Panc1 (cell line): ENCODE data around the gene WRAP53. TPM values are rescaled to one million over a fixed set of nuclear protein-coding genes. Genes with fewer than 3 reads are reported as not detected.

Source experiments
- ATAC-seq: fragments of 200-7000 bp; cut with Tn5 transposase; 2 replicates; pipeline ENCODE4 v1.9.1; 2020; ENCODE audit warnings: mild to moderate bottlenecking, moderate library complexity
- BruUV-seq: library from RNA; stranded (reverse); fragments of 400-500 nt; replicated peaks from 2 replicates; lab custom pipeline; 2021; lab: Mats Ljungman, UMichigan
- CTCF ChIA-PET: fragments of 300-600 bp; sonication (Branson Sonifier 250); formaldehyde crosslinking; loops from one replicate; lab custom pipeline; 2022; ENCODE audit warnings: antibody characterized with exemption; lab: Charles Lee
- POLR2A ChIA-PET: fragments of 300-600 bp; sonication (Branson Sonifier 250); formaldehyde crosslinking; loops from one replicate; lab custom pipeline; 2022; ENCODE audit warnings: antibody characterized with exemption; lab: Charles Lee
- DNase-seq: peaks from one replicate; pipeline ENCODE4 v3.0.0-alpha.2; 2010; ENCODE audit warnings: low read depth, low spot score
- H3K27ac ChIP-seq: 2 replicates; pipeline ENCODE4 v1.5.1; 2011; ENCODE audit warnings: mild to moderate bottlenecking, low read length, inconsistent platforms
- H3K27me3 ChIP-seq: fragments of 200-500 bp; sonication (Bioruptor generic); 2 replicates; pipeline ENCODE4 v1.6.0; 2014; ENCODE audit warnings: low read length, inconsistent platforms; ENCODE audit not compliant: control insufficient read depth, insufficient read depth
- H3K36me3 ChIP-seq: fragments of 200-500 bp; sonication (Bioruptor generic); 2 replicates; pipeline ENCODE4 v1.5.1; 2014; ENCODE audit warnings: inconsistent platforms, mild to moderate bottlenecking, low read length, moderate library complexity; ENCODE audit not compliant: control insufficient read depth, insufficient read depth
- H3K4me1 ChIP-seq: 2 replicates; pipeline ENCODE4 v1.5.1; 2011; ENCODE audit warnings: inconsistent platforms, mild to moderate bottlenecking, low read length, moderate library complexity; ENCODE audit not compliant: control insufficient read depth, insufficient read depth
- H3K4me3 ChIP-seq, 2 experiments: 2 replicates each; pipeline ENCODE4 v1.5.1; 2011 to 2012; ENCODE audit warnings: low read depth in 2 of 2, low read length in 2 of 2, mild to moderate bottlenecking in 2 of 2, inconsistent platforms in 1 of 2, moderate library complexity in 1 of 2
- H3K9me3 ChIP-seq: fragments of 200-500 bp; sonication (Bioruptor generic); 2 replicates; pipeline ENCODE4 v1.5.1; 2014; ENCODE audit warnings: low read depth, mild to moderate bottlenecking, inconsistent platforms, low read length, moderate library complexity; ENCODE audit not compliant: control insufficient read depth, insufficient read depth
- POLR2AphosphoS5 ChIP-seq: IDR thresholded peaks from 2 replicates; pipeline ENCODE4 v1.6.1; 2012; ENCODE audit warnings: mild to moderate bottlenecking, low read depth, low read length, moderate library complexity
- SIN3A ChIP-seq: IDR thresholded peaks from 2 replicates; pipeline ENCODE4 v1.6.1; 2012; ENCODE audit warnings: low read depth, mild to moderate bottlenecking, low read length, moderate library complexity, borderline replicate concordance; ENCODE audit not compliant: insufficient read depth
- TCF7L2 ChIP-seq: IDR thresholded peaks from 2 replicates; pipeline ENCODE4 v1.6.1; 2011; ENCODE audit warnings: mild to moderate bottlenecking, low read depth, low read length, inconsistent platforms
- in situ Hi-C: cut with HindIII; loops from 2 replicates; pipeline ENCODE4 v1.10.0; 2016; ENCODE audit warnings: low sequenced_read_pairs, low pct_unique_long_range_greater_than_20kb
- intact Hi-C: fragments of 100-400 bp; cut with micrococcal nuclease; formaldehyde crosslinking; loops from one replicate; pipeline ENCODE4 v1.10.0; 2022; ENCODE audit not compliant: unreplicated experiment
- total RNA-seq: library from RNA; stranded (reverse); gene quantifications from one replicate; pipeline ENCODE4 v1.2.1, GENCODE V29; 2021; ENCODE audit not compliant: unreplicated experiment
- TF ChIP-seq, protein P1 (sequence below), 2 experiments: IDR thresholded peaks; 2 replicates each; pipeline ENCODE4 v1.6.1; 2011 to 2012; ENCODE audit warnings: low read depth in 2 of 2, control low read depth in 1 of 2, low read length in 1 of 2, mild to moderate bottlenecking in 1 of 2, moderate library complexity in 1 of 2; ENCODE audit not compliant: insufficient read depth in 1 of 2
- TF ChIP-seq, protein P2 (sequence below): fragments of 450-650 bp; IDR thresholded peaks from 2 replicates; pipeline ENCODE4 v1.5.1; 2017; ENCODE audit warnings: mild to moderate bottlenecking

Gene WRAP53
- total RNA-seq, 1 experiment from 2014 or later, result 27.0 TPM

DNA sequence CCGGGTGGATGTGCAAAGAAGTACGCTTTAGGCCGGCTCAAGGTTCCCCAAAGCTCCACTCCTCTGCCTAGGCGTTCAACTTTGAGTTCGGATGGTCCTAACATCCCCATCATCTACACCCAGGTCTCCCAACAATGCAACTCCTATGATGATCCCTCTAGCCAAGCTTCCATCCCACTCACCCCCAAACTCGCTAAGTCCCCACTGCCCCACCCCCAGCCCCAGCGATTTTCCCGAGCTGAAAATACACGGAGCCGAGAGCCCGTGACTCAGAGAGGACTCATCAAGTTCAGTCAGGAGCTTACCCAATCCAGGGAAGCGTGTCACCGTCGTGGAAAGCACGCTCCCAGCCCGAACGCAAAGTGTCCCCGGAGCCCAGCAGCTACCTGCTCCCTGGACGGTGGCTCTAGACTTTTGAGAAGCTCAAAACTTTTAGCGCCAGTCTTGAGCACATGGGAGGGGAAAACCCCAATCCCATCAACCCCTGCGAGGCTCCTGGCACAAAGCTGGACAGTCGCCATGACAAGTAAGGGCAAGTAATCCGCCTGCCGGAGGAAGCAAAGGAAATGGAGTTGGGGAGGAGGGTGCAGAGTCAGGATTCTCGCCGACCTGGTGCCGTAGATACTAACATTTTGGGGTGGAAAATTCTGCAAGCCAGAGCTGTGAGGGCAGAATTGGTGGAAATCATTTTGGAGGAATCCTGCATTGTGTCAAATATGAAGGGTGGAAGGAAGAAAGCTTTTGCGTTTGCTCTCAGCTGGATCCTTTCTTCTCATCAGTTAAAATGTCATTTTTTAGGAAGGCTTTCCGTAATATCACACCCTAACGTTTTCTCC is 987 bp upstream of the WRAP53 start, which contains the start of gene TP53:
Gene TP53, minus strand, starts transcription at position 419 of the 836 bp plus-strand sequence. CDS start 10,896 bp downstream, outside the sequence.
- ChIA-PET POLR2A (interaction anchor here (0.5 to 1.4 kb wide), 13 partner anchors 18 to 121 kb away, joined by 3 to 7 read pairs (median 3); partner anchors contain the start of genes ATP1B2, CD68, EFNB3 and MPDU1), CTCF (interaction anchor here (0.5 to 2.2 kb wide), 12 partner anchors 36 to 309 kb away, joined by 3 to 10 read pairs (median 4); partner anchors contain the start of gene ATP1B2)
- intact Hi-C loops, result loop anchor here (2.0 kb wide), 1 partner anchor 100 kb away; no protein-coding TSS in a partner anchor
- H3K9me3 ChIP-seq, result no peaks in the 10 kb centered on the region
- TF ChIP-seq, protein P1, sequence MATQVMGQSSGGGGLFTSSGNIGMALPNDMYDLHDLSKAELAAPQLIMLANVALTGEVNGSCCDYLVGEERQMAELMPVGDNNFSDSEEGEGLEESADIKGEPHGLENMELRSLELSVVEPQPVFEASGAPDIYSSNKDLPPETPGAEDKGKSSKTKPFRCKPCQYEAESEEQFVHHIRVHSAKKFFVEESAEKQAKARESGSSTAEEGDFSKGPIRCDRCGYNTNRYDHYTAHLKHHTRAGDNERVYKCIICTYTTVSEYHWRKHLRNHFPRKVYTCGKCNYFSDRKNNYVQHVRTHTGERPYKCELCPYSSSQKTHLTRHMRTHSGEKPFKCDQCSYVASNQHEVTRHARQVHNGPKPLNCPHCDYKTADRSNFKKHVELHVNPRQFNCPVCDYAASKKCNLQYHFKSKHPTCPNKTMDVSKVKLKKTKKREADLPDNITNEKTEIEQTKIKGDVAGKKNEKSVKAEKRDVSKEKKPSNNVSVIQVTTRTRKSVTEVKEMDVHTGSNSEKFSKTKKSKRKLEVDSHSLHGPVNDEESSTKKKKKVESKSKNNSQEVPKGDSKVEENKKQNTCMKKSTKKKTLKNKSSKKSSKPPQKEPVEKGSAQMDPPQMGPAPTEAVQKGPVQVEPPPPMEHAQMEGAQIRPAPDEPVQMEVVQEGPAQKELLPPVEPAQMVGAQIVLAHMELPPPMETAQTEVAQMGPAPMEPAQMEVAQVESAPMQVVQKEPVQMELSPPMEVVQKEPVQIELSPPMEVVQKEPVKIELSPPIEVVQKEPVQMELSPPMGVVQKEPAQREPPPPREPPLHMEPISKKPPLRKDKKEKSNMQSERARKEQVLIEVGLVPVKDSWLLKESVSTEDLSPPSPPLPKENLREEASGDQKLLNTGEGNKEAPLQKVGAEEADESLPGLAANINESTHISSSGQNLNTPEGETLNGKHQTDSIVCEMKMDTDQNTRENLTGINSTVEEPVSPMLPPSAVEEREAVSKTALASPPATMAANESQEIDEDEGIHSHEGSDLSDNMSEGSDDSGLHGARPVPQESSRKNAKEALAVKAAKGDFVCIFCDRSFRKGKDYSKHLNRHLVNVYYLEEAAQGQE (IDR thresholded peaks at IDR 0.05; ENCODE audit: insufficient read depth in 1 of 2, low read depth in 2 of 2, low read length in 1 of 2), result 0 out of 4 replicates have a peak, but pooled peaks of 1 of the 2 experiments have one; percentile 31
- no peak for TF ChIP-seq TCF7L2
- no peak; the same call in 1 of the 2 replicates for TF ChIP-seq SIN3A
- TF ChIP-seq, protein P2, sequence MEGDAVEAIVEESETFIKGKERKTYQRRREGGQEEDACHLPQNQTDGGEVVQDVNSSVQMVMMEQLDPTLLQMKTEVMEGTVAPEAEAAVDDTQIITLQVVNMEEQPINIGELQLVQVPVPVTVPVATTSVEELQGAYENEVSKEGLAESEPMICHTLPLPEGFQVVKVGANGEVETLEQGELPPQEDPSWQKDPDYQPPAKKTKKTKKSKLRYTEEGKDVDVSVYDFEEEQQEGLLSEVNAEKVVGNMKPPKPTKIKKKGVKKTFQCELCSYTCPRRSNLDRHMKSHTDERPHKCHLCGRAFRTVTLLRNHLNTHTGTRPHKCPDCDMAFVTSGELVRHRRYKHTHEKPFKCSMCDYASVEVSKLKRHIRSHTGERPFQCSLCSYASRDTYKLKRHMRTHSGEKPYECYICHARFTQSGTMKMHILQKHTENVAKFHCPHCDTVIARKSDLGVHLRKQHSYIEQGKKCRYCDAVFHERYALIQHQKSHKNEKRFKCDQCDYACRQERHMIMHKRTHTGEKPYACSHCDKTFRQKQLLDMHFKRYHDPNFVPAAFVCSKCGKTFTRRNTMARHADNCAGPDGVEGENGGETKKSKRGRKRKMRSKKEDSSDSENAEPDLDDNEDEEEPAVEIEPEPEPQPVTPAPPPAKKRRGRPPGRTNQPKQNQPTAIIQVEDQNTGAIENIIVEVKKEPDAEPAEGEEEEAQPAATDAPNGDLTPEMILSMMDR, result no peak
- TF ChIP-seq POLR2AphosphoS5, result peak; percentile 91
- H3K4me1 ChIP-seq, result peaks cover 9% of the 10 kb centered on the region; the same call in 1 of the 2 replicates
- no peaks in the 10 kb centered on the region for H3K27me3 ChIP-seq
- H3K27ac ChIP-seq, result peak within 1 kb of the TSS; percentile 92
- H3K4me3 ChIP-seq, result peak within 1 kb of the TSS; percentile 91 to 97
- peaks cover 12% of the 10 kb centered on the region for H3K36me3 ChIP-seq
- ATAC-seq (peak; percentile 64), DNase-seq (peak; percentile 91)
- BruUV-seq, result no TSS peak
- in situ Hi-C loops, result no loop called here

DNA sequence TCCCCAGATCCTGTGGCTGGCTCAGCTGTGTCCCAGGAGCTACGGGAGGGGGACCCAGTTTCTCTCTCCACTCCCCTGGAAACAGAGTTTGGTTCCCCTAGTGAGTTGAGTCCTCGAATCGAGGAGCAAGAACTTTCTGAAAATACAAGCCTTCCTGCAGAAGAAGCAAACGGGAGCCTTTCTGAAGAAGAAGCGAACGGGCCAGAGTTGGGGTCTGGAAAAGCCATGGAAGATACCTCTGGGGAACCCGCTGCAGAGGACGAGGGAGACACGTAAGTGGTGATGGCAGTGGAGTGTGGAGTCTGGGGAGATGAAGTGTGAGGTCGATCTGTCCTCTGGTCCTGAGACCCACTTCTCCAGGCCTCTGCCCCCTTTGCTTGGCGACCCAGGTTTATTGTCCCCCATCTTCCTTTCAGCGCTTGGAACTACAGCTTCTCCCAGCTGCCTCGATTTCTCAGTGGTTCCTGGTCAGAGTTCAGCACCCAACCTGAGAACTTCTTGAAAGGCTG is 585 bp downstream of the WRAP53 start:
- ATAC-seq (no peak), DNase-seq (no peak)
- TF ChIP-seq POLR2AphosphoS5 (no peak), TCF7L2 (no peak), SIN3A (no peak)
- TF ChIP-seq, protein P2, result no peak
- TF ChIP-seq, protein P1 (IDR thresholded peaks at IDR 0.05; ENCODE audit: insufficient read depth in 1 of 2, low read depth in 2 of 2, low read length in 1 of 2), result no peak
- ChIA-PET CTCF (interaction anchor here (0.7 kb wide), 1 partner anchor 9 kb away, joined by 5 read pairs; no protein-coding TSS in a partner anchor), POLR2A (interaction anchor here (1.5 kb wide), 1 partner anchor 109 kb away, joined by 6 read pairs; the partner anchor contains the start of gene CD68)
- Histone ChIP-seq H3K27ac (peak overlapping the region; percentile 91), H3K4me1 (peaks cover 9% of the 10 kb centered on the region; the same call in 1 of the 2 replicates), H3K27me3 (no peaks in the 10 kb centered on the region), H3K36me3 (peaks cover 12% of the 10 kb centered on the region), H3K4me3 (peak overlapping the region; percentile 75 to 97), H3K9me3 (no peaks in the 10 kb centered on the region)
- no TSS peak for BruUV-seq
- in situ Hi-C loops (no loop called here), intact Hi-C loops (no loop called here)
